ENCODE results near the gene CEP112.

DNA sequence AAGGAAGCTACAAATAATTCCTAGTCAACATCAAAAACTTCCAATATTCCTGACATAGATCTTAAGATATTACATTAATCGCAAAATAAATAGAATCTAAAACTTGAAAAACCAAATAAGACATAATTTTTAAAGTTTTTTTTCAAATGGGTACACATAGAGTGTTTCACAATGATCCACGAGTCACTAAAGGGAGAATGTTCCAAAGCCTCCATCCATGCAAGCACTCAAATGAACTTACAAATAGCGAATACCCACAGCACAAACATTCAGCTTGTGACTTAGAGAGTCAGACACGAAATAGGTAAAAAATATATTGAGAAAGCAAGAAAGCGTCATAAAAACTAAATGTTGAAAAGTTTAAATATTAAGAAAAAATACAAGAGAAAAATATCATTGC lies 65.7 kb downstream of the CEP112 start:
- TF ChIP-seq CTCF (IDR thresholded peaks at IDR 0.05; ENCODE audit: low read depth, low read length, missing input control) (no peak), TAF1 (conservative IDR thresholded peaks at IDR 0.05) (no peak), RAD21 (IDR thresholded peaks at IDR 0.05) (no peak), MAX (IDR thresholded peaks at IDR 0.05) (no peak), ZBTB33 (IDR thresholded peaks at IDR 0.05) (no peak), EGR1 (IDR thresholded peaks at IDR 0.05; ENCODE audit: low read depth in 2 of 2) (no peak), JUND (IDR thresholded peaks at IDR 0.05) (no peak), REST (IDR thresholded peaks at IDR 0.05) (no peak), YY1 (IDR thresholded peaks at IDR 0.05) (no peak), SP1 (IDR thresholded peaks at IDR 0.05) (no peak), FOXA1 (IDR thresholded peaks at IDR 0.05) (no peak), FOXA2 (IDR thresholded peaks at IDR 0.05) (no peak), HNF4G (IDR thresholded peaks at IDR 0.05) (no peak)
- TF ChIP-seq, protein P1, sequence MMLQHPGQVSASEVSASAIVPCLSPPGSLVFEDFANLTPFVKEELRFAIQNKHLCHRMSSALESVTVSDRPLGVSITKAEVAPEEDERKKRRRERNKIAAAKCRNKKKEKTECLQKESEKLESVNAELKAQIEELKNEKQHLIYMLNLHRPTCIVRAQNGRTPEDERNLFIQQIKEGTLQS (IDR thresholded peaks at IDR 0.05): no peak

Data from liver (tissue), 3 donors.